GM12874 (cell line): ENCODE data around the gene SLC35F6.

ENCODE experiments used
- CTCF ChIP-seq: IDR thresholded peaks from 2 replicates; pipeline ENCODE4 v1.5.1; 2011; ENCODE audit warnings: low read depth, mild to moderate bottlenecking, control low read depth, low read length, moderate library complexity; ENCODE audit not compliant: insufficient read depth

The SLC35F6 gene

GRCh38 chr2:26740346-26740745 is 23.7 kb upstream of the SLC35F6 start:
- no peak for TF ChIP-seq CTCF

GRCh38 chr2:26740890-26741302 is 23.2 kb upstream of the SLC35F6 start:
- TF ChIP-seq CTCF, result 0 out of 2 replicates have a peak, but pooled peaks have one; percentile 2

GRCh38 chr2:26742048-26742770 is 21.9 kb upstream of the SLC35F6 start:
- TF ChIP-seq CTCF, result no peak

- no peak for TF ChIP-seq CTCF
Observed at GRCh38 chr2:26743852-26744251, 20.2 kb upstream of the SLC35F6 start.

GRCh38 chr2:26744953-26745352 is 19.1 kb upstream of the SLC35F6 start:
- TF ChIP-seq CTCF, result no peak

GRCh38 chr2:26745609-26746327 is 18.3 kb upstream of the SLC35F6 start:
- peak; percentile 86 for TF ChIP-seq CTCF

- no peak for TF ChIP-seq CTCF
Observed at GRCh38 chr2:26746934-26747333, 17.1 kb upstream of the SLC35F6 start.
